Ascending aorta (tissue), 2 donors: ENCODE measurements around the gene AKAP6. TPM values are rescaled to one million over a fixed set of nuclear protein-coding genes. Genes with fewer than 3 reads are reported as not detected.

ENCODE experiments used
- DNase-seq, 2 donors: peaks; one replicate each; pipeline ENCODE4 v3.0.0-alpha.2; 2019; ENCODE audit warnings: low spot score in 2 of 2
- H3K27ac ChIP-seq, 2 donors: fragments of 200-600 bp; sonication (generic); one replicate each; pipeline ENCODE4 v1.5.1; 2016 to 2017; ENCODE audit warnings: mild to moderate bottlenecking in 1 of 2
- H3K27me3 ChIP-seq: fragments of 200-600 bp; sonication (generic); one replicate; pipeline ENCODE4 v1.5.1; 2017
- H3K36me3 ChIP-seq, 2 donors: fragments of 200-600 bp; sonication (generic); one replicate each; pipeline ENCODE4 v1.5.1; 2016
- H3K4me1 ChIP-seq, 2 donors: fragments of 200-600 bp; sonication (generic); one replicate each; pipeline ENCODE4 v1.5.1; 2016 to 2017; ENCODE audit warnings: mild to moderate bottlenecking in 1 of 2
- H3K4me3 ChIP-seq, 2 donors: fragments of 200-600 bp; sonication (generic); one replicate each; pipeline ENCODE4 v1.5.1; 2016 to 2017; ENCODE audit warnings: mild to moderate bottlenecking in 1 of 2
- H3K9me3 ChIP-seq, 2 donors: fragments of 200-600 bp; sonication (generic); one replicate each; pipeline ENCODE4 v1.5.1; 2016
- intact Hi-C: fragments of 100-400 bp; cut with DNase I; formaldehyde crosslinking; loops from one replicate; pipeline ENCODE4 v1.15.1; 2023
- total RNA-seq: library from RNA; depleted of rRNA; stranded (reverse); fragments of >200 nt; gene quantifications from one replicate; pipeline ENCODE4 v1.1.0, GENCODE V29; 2016
- TF ChIP-seq, protein P1 (sequence below), 3 experiments: fragments of 200-600 bp in 2 of 3; fragments of 450-650 bp in 1 of 3; sonication (generic) in 2 of 3; IDR thresholded peaks; one replicate each; pipeline ENCODE4 v1.5.1; 2016 to 2019; ENCODE audit warnings: antibody characterized with exemption in 3 of 3, mild to moderate bottlenecking in 1 of 3, moderate library complexity in 1 of 3

Gene AKAP6
- total RNA-seq, 1 donor from 2014 or later = 21.1 TPM

DNA sequence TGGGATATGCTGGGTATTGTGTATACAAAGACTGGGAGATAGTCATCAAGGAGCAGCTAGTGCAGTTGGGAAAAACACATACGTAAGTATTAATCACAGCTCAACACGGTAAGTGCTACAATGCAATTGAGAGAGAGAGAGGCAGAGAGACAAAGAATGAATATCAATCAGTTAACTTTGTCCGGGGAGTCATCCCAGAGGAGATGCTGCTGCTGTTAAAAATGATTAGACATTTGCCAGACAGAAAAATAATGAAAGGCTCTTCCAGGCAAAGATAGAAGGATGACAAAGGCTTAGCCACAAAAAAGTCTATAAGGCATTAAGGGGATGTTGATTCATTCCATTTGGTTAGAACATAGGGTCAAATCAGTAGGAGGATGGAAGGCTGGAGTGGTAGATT lies 45.1 kb downstream of the AKAP6 start:
- Histone ChIP-seq H3K4me1 (peaks cover 0 to 3% of the 10 kb centered on the region in 2 donors), H3K4me3 (no peak overlapping the region), H3K27ac (no peak overlapping the region), H3K36me3 (no peaks in the 10 kb centered on the region), H3K9me3 (no peaks in the 10 kb centered on the region), H3K27me3 (no peaks in the 10 kb centered on the region)
- TF ChIP-seq, protein P1, sequence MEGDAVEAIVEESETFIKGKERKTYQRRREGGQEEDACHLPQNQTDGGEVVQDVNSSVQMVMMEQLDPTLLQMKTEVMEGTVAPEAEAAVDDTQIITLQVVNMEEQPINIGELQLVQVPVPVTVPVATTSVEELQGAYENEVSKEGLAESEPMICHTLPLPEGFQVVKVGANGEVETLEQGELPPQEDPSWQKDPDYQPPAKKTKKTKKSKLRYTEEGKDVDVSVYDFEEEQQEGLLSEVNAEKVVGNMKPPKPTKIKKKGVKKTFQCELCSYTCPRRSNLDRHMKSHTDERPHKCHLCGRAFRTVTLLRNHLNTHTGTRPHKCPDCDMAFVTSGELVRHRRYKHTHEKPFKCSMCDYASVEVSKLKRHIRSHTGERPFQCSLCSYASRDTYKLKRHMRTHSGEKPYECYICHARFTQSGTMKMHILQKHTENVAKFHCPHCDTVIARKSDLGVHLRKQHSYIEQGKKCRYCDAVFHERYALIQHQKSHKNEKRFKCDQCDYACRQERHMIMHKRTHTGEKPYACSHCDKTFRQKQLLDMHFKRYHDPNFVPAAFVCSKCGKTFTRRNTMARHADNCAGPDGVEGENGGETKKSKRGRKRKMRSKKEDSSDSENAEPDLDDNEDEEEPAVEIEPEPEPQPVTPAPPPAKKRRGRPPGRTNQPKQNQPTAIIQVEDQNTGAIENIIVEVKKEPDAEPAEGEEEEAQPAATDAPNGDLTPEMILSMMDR (IDR thresholded peaks at IDR 0.05) = no peak
- DNase-seq = no peak
- intact Hi-C loops = loop anchor here (5.0 kb wide), 2 partner anchors 58 to 138 kb away; no protein-coding TSS in a partner anchor

DNA sequence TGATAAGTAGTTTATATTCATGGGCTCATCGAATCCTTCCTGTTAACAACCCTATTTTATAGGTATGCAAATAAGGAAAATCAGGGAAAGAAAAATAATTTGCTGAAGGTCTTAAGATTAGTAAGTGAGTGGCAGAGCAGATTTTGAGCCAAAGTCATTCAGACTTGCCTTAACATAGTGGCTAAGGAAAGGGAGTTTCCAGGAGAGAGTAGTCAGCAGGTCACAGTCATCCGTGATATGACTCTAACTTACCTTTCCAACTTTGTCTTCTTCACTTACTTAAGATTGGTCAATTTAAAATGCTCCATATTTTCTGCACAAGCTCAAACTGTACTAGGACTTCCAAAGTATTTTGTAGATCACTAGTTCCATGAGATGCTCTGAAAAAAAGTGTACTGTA lies 46.6 kb downstream of the AKAP6 start:
- peaks cover 0 to 3% of the 10 kb centered on the region in 2 donors for H3K4me1 ChIP-seq
- no peaks in the 10 kb centered on the region for H3K9me3 ChIP-seq
- TF ChIP-seq, protein P1 (IDR thresholded peaks at IDR 0.05) = no peak

DNA sequence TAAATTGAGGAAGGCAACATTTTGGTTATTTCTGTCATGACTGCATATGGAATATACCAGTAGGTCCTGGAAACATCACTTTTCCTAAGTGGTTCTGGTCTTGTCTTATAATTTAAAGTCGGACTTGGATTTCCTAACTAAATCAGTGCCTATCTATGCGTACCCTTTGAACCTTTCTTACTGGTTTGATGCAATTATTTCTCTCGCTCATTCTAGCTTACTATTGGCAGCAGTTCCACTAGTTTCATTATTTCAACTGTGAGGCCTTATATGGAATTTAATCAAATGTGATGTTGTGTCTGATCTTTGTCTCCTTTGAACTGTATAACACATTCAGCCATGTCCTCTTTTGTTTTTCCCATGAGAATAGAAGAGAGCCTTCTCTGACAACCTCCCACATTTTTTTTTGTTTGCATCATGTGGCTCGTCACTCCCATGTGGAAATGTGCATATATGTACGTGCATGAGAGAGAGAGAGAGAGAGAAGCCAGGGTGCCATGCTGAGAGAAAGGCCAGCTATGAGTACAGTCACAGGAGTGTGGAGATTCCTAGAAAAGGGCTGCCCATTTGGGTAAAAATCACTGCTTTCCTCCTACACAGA lies 48.0 kb downstream of the AKAP6 start:
- DNase-seq = no peak
- TF ChIP-seq, protein P1 (IDR thresholded peaks at IDR 0.05) = no peak
- intact Hi-C loops = no loop called here
- Histone ChIP-seq H3K4me1 (no peaks in the 10 kb centered on the region), H3K27me3 (no peaks in the 10 kb centered on the region), H3K27ac (no peak overlapping the region), H3K9me3 (no peaks in the 10 kb centered on the region), H3K4me3 (no peak overlapping the region), H3K36me3 (no peaks in the 10 kb centered on the region)

More for the DNA sequence above, 46.6 kb downstream of the AKAP6 start:
- no peak for DNase-seq
- Histone ChIP-seq H3K36me3 (no peaks in the 10 kb centered on the region), H3K27ac (no peak overlapping the region), H3K27me3 (no peaks in the 10 kb centered on the region), H3K4me3 (no peak overlapping the region)
- intact Hi-C loops = no loop called here

DNA sequence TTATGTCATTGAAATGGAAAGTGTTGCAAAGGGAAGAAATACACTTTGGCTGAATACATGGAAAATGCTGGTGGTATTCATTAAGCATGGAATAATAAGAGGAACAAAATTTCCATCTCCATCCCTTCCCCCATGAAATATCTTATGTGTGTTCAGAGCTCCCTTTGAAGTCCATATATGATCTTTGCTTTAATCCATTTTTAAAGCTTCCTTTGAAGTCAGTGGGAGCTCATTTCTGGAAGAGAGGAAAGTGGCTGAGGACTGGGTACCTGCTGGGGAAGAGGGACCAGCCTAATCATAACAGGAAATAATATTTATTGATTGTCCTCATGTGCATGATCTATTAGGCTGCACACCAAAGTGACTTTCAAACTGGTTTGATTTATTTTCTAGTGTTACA lies 49.2 kb downstream of the AKAP6 start:
- no peak overlapping the region for H3K4me3 ChIP-seq
- no peak overlapping the region for H3K27ac ChIP-seq
- intact Hi-C loops = no loop called here
- H3K36me3 ChIP-seq = no peaks in the 10 kb centered on the region
- TF ChIP-seq, protein P1 (IDR thresholded peaks at IDR 0.05) = no peak
- H3K27me3 ChIP-seq = no peaks in the 10 kb centered on the region
- H3K9me3 ChIP-seq = no peaks in the 10 kb centered on the region
- no peaks in the 10 kb centered on the region for H3K4me1 ChIP-seq
- DNase-seq = no peak

DNA sequence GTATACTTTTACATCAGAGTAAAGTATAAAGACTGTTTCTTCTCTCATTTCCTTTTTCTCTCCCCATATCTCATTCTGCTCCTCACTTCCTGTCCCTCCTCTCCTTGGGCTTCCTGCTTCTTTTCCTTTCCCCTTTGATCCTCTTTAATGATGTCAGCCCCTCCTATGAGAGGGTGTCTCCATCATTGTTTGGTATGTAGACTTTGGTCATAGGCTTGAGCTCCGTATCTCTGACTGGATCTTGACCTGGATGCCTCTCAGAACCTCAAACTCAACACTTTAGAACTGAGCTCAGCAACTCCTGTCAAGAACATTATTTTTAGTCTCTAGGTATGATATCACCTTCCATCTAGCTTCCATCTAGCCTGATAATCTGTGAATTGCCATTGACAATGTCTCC lies 50.3 kb downstream of the AKAP6 start:
- TF ChIP-seq, protein P1 (IDR thresholded peaks at IDR 0.05) = no peak
- no peaks in the 10 kb centered on the region for H3K4me1 ChIP-seq
- no peaks in the 10 kb centered on the region for H3K36me3 ChIP-seq
- intact Hi-C loops = no loop called here
- no peak for DNase-seq
- H3K27ac ChIP-seq = no peak overlapping the region
- no peaks in the 10 kb centered on the region for H3K9me3 ChIP-seq
- no peaks in the 10 kb centered on the region for H3K27me3 ChIP-seq
- H3K4me3 ChIP-seq = no peak overlapping the region

DNA sequence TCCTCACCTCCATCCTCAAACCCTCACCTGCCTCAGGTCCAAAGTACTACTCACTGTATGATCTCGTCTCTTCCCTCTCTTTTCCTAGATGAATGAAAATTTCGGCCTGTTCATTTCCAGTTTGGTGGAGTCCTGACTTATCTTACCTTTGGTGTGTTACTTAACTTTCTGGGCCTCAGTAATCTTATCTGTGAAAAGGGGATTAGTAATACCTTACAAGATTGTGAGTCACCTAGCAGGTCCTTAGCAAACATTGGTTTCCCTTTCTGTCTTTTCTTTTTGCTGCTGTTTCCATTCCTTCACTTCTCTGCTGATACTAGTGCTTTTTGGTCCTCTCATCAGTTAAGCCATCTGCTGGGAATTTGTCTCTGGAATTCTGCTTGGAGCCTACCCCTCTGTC lies 52.8 kb downstream of the AKAP6 start:
- H3K36me3 ChIP-seq = no peaks in the 10 kb centered on the region
- no peak overlapping the region for H3K27ac ChIP-seq
- TF ChIP-seq, protein P1 (IDR thresholded peaks at IDR 0.05) = no peak
- intact Hi-C loops = no loop called here
- no peak for DNase-seq
- no peaks in the 10 kb centered on the region for H3K27me3 ChIP-seq
- no peaks in the 10 kb centered on the region for H3K9me3 ChIP-seq
- no peak overlapping the region for H3K4me3 ChIP-seq
- H3K4me1 ChIP-seq = no peaks in the 10 kb centered on the region
